HL-60 (cell line): ENCODE measurements around the gene LCNL1.

Experiments used
- DNase-seq, 2 experiments: peaks; one replicate each; pipeline ENCODE4 v3.0.0-alpha.2; 2010 to 2020; ENCODE audit warnings: low read depth in 1 of 2, low spot score in 1 of 2
- H3K27ac ChIP-seq: fragments of 250-450 bp; sonication (Bioruptor Pico); replicated peaks from 2 replicates; pipeline ENCODE4 v1.5.1; 2020; ENCODE audit warnings: mild to moderate bottlenecking, moderate library complexity
- H3K27me3 ChIP-seq: fragments of 250-450 bp; sonication (Bioruptor Pico); 2 replicates; pipeline ENCODE4 v1.5.1; 2021; ENCODE audit warnings: mild to moderate bottlenecking, moderate library complexity; ENCODE audit not compliant: insufficient read depth, poor library complexity, severe bottlenecking
- H3K4me3 ChIP-seq: replicated peaks from 2 replicates; pipeline ENCODE4 v1.5.1; 2011; ENCODE audit warnings: mild to moderate bottlenecking, control low read depth, low read length; ENCODE audit not compliant: insufficient read depth
- GABPA ChIP-seq: IDR thresholded peaks from 2 replicates; pipeline ENCODE4 v1.6.1; 2012; ENCODE audit warnings: low read depth
- POLR2AphosphoS5 ChIP-seq: IDR thresholded peaks from 2 replicates; pipeline ENCODE4 v1.6.1; 2012; ENCODE audit warnings: low read depth
- SPI1 ChIP-seq: IDR thresholded peaks from 2 replicates; pipeline ENCODE4 v1.6.1; 2012; ENCODE audit warnings: low read depth, mild to moderate bottlenecking, borderline replicate concordance
- TF ChIP-seq, protein P1 (sequence below): IDR thresholded peaks from 2 replicates; pipeline ENCODE4 v1.6.1; 2012; ENCODE audit warnings: low read depth; ENCODE audit not compliant: insufficient replicate concordance
- TF ChIP-seq, protein P2 (sequence below): IDR thresholded peaks from one replicate; pipeline ENCODE4 v1.5.1; 2011; ENCODE audit warnings: low read length, control low read depth, inconsistent platforms; ENCODE audit not compliant: insufficient read depth

LCNL1 gene

DNA sequence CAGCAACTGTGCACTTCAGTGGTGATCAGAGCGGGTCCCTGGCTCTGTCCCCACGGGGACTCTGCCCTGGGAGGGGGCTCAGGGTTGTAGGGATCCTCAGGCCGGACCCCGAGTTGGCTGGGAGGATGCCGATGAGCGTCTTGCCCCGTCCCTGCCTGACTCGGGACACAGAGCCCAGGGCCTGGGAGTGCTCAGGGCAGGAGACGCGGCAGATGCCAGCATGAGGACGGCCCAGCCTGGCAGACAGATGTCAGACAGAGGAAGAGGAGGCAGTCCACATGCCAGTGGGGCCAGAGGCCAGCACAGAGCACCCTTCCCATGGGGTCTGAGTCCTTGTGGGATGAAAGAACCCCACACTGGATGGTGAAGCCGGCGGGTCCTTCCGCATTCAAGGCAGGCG, 19.5 kb upstream of the LCNL1 start:
- no peak for DNase-seq
- no peaks in the 10 kb centered on the region for H3K27me3 ChIP-seq
- no peak overlapping the region for H3K4me3 ChIP-seq
- H3K27ac ChIP-seq: no peak overlapping the region
- TF ChIP-seq SPI1: no peak
- no peak for TF ChIP-seq POLR2AphosphoS5
- TF ChIP-seq, protein P1, sequence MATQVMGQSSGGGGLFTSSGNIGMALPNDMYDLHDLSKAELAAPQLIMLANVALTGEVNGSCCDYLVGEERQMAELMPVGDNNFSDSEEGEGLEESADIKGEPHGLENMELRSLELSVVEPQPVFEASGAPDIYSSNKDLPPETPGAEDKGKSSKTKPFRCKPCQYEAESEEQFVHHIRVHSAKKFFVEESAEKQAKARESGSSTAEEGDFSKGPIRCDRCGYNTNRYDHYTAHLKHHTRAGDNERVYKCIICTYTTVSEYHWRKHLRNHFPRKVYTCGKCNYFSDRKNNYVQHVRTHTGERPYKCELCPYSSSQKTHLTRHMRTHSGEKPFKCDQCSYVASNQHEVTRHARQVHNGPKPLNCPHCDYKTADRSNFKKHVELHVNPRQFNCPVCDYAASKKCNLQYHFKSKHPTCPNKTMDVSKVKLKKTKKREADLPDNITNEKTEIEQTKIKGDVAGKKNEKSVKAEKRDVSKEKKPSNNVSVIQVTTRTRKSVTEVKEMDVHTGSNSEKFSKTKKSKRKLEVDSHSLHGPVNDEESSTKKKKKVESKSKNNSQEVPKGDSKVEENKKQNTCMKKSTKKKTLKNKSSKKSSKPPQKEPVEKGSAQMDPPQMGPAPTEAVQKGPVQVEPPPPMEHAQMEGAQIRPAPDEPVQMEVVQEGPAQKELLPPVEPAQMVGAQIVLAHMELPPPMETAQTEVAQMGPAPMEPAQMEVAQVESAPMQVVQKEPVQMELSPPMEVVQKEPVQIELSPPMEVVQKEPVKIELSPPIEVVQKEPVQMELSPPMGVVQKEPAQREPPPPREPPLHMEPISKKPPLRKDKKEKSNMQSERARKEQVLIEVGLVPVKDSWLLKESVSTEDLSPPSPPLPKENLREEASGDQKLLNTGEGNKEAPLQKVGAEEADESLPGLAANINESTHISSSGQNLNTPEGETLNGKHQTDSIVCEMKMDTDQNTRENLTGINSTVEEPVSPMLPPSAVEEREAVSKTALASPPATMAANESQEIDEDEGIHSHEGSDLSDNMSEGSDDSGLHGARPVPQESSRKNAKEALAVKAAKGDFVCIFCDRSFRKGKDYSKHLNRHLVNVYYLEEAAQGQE: no peak
- TF ChIP-seq, protein P2, sequence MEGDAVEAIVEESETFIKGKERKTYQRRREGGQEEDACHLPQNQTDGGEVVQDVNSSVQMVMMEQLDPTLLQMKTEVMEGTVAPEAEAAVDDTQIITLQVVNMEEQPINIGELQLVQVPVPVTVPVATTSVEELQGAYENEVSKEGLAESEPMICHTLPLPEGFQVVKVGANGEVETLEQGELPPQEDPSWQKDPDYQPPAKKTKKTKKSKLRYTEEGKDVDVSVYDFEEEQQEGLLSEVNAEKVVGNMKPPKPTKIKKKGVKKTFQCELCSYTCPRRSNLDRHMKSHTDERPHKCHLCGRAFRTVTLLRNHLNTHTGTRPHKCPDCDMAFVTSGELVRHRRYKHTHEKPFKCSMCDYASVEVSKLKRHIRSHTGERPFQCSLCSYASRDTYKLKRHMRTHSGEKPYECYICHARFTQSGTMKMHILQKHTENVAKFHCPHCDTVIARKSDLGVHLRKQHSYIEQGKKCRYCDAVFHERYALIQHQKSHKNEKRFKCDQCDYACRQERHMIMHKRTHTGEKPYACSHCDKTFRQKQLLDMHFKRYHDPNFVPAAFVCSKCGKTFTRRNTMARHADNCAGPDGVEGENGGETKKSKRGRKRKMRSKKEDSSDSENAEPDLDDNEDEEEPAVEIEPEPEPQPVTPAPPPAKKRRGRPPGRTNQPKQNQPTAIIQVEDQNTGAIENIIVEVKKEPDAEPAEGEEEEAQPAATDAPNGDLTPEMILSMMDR: no peak
- TF ChIP-seq GABPA: no peak

DNA sequence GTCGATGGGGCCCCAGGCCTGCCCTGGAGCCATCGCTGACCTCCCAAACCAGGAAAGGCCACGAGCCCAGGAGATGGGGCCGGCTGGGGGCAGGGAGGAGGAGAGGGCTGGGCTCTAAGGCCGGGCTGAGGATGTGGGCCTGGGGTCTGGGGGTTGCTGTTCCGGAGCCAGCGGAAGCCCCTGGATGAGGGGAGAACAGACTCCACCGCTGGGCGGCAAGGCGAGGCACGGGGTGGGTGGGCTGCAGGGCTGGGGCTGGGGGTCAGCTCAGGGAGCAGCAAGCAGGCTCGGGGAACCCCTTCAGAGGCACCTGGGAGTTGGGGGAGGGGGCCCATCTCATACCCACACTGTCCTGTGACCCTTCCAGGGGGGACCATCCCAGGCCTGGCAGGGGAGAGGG, 19.0 kb upstream of the LCNL1 start:
- TF ChIP-seq, protein P2: no peak
- no peak for DNase-seq
- Histone ChIP-seq H3K27ac (no peak overlapping the region), H3K27me3 (no peaks in the 10 kb centered on the region), H3K4me3 (no peak overlapping the region)

DNA sequence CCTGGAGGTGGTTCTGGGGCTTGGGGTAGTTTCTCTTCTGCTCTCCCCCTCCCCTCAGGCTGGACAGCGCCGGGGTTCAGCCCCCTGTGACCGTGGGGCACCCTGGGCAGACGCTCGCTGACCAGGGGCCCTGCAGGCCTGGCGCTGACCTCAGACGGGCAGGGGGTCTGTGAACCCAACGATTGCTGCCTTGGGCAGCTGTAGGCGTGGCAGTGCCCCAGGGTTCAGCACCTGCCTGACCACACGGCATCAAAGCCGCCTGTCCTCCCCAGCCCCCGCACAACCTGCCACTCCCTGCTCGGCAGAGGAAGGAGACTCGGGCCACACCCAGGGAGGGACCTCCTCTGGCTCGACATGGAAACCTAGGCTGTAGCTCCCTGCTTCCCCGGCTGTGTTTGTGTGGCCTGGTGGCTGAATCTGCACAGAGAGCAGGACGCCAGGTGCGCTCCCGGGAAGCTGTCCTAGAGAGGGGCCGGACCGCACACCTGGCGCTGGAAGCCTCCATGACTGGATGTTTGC, 18.6 kb upstream of the LCNL1 start:
- no peaks in the 10 kb centered on the region for H3K27me3 ChIP-seq
- H3K4me3 ChIP-seq: no peak overlapping the region
- DNase-seq: no peak
- TF ChIP-seq, protein P1: no peak
- no peak for TF ChIP-seq SPI1
- TF ChIP-seq GABPA: no peak
- TF ChIP-seq POLR2AphosphoS5: no peak
- TF ChIP-seq, protein P2: no peak
- H3K27ac ChIP-seq: no peak overlapping the region

DNA sequence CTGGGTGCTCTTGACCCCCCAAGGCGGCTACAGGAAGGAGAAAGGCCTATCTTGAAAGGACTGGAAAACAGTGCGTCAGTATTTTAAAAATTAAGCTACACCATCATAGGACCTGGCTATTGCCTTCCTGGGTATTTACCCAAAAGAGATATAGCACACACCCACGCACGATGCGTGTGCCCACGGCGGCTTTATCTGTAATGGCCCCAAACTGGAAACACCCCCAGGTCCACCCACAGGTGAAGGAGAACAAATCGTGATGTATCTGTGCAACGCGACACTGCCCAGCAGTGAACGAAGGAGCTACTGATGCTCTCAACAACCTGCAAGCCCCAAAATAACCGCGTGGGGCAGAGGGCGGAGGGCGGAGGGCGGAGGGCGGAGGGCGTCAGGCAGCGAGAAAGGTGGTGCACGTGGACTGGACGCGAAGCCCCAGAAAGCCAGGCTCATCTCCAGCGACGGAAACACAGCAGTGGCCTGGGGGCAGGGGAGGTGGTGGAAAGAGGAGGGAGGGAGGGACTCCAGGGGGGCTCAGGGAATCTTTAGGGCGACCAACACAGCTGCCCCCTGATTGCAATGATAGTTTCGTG, 17.9 kb upstream of the LCNL1 start:
- no peak for DNase-seq
- no peaks in the 10 kb centered on the region for H3K27me3 ChIP-seq
- TF ChIP-seq, protein P2: no peak
- TF ChIP-seq SPI1: no peak
- H3K4me3 ChIP-seq: no peak overlapping the region
- H3K27ac ChIP-seq: no peak overlapping the region
